ENCODE data around the gene ZNF675.
"Not testable (repeated sequence)": the region's sequence is repeated elsewhere in the genome, so short reads cannot be mapped to it uniquely, and the experiment has no call there.

The ZNF675 gene

GRCh38 chr19:23686621-23687423 is at the start of gene ZNF675:
Gene ZNF675 (minus strand): TSS chr19:23687212. CDS start chr19:23687033, 179 bp downstream.
- peak; percentile 96 for FAIRE-seq

DNA sequence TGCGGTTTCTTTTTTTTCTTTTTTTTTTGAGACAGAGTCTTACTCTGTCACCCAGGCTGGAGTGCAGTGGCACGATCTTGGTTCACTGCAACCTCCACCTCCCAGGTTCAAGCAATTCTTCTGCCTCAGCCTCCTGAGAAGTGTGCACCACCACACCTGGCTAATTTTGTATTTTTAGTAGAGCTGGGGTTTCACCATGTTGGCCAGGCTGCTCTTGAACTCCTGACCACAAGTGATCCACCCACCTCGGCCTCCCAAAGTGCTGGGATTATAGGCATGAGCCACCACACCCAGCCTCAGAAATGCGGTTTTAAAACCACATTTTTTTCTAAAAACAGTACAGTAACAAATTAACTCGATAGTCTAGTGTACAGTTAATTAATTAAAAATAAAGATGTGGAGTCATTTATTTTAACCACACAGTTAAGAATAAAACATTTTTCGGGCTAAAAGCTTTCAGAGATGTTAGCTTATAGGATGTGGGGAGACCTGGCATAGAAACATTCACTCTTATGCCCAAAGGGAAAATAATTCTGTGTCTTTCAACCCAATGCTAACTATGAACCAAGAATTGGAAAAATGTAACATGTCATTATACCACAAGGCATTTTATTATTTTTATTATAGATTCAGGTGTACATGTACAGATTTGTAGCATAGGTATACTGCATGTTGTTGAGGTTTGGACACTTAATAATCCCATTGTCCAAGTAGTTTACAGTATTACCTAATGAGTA is 43.9 kb upstream of the ZNF675 start:
- FAIRE-seq, result not testable (repeated sequence)

DNA sequence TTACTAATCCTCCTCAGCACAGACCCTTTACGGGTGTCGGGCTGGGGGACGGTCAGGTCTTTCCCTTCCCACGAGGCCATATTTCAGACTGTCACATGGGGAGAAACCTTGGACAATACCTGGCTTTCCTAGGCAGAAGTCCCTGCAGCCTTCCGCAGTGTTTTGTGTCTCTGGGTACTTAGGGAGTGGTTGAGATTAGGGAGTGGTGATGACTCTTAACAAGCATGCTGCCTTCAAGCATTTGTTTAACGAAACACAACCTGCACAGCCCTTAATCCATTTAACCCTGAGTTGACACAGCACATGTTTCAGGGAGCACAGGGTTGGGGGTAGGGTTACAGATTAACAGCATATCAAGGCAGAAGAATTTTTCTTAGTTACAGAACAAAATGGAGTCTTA is 37.1 kb upstream of the ZNF675 start:
- not testable (repeated sequence) for FAIRE-seq

DNA sequence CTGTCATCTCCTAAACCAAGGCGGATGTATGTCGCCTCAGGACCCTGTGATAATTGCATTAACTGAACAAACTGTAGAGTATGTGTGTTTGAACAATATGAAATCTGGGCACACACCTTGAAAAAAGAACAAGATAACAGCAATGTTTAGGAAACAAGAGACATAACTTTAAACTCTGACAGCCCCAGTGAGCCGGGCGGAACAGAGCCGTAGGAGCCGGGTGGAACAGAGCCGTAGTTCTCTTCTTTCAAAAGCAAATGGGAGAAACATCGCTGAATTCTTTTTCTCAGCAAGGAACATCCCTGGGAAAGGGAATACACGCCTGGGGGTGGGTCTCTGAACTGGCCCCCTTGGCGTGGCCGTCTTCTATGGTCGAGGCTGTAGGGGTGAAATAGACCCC is 31.8 kb upstream of the ZNF675 start:
- no peak for FAIRE-seq

DNA sequence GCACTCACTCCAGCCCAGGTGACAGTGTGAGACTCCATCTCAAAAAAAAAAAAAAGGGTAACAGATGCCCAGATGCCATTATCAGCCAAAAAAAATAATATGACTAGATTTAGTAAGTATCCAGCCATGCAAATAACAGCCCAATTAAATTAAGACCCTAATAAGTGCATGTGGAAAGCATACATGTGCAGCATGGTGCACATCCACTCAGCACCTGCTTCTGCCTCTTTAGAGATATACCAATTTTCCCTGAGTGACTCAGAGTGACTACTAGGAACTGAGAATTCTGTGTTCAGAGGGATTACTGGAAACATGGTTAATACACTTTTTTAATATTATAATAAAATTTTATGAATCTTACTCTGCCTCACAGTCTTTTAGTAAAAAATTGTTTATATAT is 29.8 kb upstream of the ZNF675 start:
- FAIRE-seq, result no peak

DNA sequence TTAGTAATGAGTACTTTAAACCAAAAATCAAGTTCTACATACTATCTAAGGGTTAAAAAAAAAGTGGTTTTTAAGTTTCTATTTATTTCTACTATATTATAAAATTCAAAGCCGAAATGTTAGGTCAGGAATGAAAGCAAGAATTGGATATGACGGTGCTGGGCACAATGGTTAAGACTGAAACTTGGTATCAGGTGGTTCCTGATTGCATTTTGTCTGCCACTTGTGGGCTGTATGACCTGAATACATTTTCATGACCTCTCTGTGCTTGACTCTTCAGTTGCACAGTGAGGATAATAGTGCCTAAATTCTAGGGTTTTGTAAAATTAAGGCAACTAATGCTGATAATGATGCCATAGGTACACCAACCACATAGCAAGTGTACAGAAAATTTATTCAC is 22.3 kb upstream of the ZNF675 start:
- FAIRE-seq, result no peak

DNA sequence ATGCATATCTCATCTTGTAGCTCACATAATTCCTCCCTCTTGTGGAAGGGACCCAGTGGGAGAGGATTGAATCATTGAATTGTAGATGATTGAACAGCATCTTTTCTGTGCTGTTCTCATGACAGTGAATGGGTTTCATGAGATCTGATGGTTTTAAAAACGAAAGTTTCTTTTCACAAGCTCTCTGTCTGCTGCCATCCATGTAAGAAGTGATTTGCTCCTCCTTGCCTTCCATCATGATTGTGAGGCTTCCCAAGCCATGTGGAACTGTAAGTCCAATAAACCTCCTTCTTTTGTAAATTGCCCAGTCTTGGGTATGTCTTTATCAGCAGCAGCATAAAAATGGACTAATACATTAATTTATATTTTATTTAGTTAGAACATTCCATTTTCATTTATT is 19.6 kb upstream of the ZNF675 start:
- no peak for FAIRE-seq

DNA sequence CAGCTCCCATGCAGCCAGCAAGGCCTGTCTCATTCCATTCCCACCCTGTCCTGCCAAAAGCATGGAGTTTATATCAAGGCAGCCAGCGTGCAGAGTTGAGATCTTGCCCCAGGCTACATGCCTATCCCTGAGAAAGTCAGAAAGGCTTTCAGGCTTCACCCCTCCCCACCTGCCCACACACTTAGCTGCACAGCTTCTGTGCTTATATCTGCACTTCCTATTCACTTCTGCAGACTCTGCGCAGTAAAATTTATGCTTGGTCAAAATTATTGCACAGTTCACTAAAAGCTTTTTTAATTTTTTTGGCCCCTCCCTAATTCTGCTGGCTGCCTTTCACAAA is 12.5 kb upstream of the ZNF675 start:
- FAIRE-seq, result no peak

GRCh38 chr19:23698711-23699520 is 11.9 kb upstream of the ZNF675 start:
- FAIRE-seq, result no peak

- not testable (repeated sequence) for FAIRE-seq
Measured at GRCh38 chr19:23692937-23693336, 5.9 kb upstream of the ZNF675 start.

DNA sequence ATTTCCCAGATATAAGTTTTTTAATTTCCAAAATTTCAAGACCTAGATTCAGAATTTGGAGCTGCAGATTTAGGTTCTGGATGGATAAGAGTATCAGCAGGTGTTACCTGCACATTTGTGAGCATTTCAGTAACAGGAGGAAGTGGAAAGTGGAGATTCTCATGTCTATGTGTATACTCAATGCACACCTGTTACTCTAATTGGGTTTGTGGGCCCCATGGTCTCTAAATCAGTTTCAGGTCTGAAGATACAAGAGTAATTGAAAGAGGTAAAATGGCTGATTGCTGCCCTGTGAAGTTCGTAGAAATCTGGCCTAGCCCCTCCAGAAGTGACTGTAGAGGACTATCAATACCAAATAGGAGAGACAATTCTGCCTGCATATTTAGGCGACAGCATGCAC is 13.9 kb downstream of the ZNF675 start:
- no peak for FAIRE-seq

GRCh38 chr19:23668606-23669005 is 18.4 kb downstream of the ZNF675 start:
- not testable (repeated sequence) for FAIRE-seq

GRCh38 chr19:23665651-23666410 is 21.2 kb downstream of the ZNF675 start:
- no peak for FAIRE-seq

DNA sequence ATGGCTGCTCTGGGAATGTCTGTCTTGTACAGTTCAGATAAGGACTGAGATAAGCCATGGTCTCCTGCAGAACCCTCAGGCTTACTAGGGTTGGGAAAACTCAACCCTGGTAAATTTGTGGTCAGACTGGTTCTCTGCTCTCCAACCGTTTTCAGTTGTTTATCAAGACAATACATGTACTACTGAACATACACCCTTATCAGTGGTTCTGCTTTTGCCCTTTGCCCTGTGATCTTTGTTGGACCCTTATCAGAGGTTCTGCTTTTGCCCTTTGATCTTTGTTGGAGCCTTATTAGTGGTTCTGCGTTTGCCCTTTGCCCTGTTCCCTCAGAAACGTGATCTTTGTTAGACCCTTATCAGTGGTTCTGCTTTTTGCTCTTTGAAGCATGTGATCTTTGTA is 37.2 kb downstream of the ZNF675 start:
- not testable (repeated sequence) for FAIRE-seq
